Endothelial cell (in vitro differentiated cells): ENCODE data around the gene MXD4. TPM values are rescaled to one million over a fixed set of nuclear protein-coding genes. Genes with fewer than 3 reads are reported as not detected.

Experiments
- DNase-seq: peaks from one replicate; pipeline ENCODE4 v3.0.0; 2021; ENCODE audit warnings: low spot score
- H3K27ac Mint-ChIP-seq: one replicate; pipeline ENCODE4 v1.8.0; 2021; ENCODE audit warnings: mixed read lengths, inconsistent platforms; ENCODE audit not compliant: unreplicated experiment
- H3K27me3 Mint-ChIP-seq: one replicate; pipeline ENCODE4 v1.8.0; 2021; ENCODE audit warnings: mild to moderate bottlenecking, moderate library complexity, mixed read lengths, inconsistent platforms; ENCODE audit not compliant: unreplicated experiment
- H3K36me3 Mint-ChIP-seq: one replicate; pipeline ENCODE4 v1.8.0; 2021; ENCODE audit warnings: mild to moderate bottlenecking, low read depth, mixed read lengths, inconsistent platforms; ENCODE audit not compliant: unreplicated experiment
- H3K4me1 Mint-ChIP-seq: one replicate; pipeline ENCODE4 v1.8.0; 2021; ENCODE audit warnings: mild to moderate bottlenecking, mixed read lengths, inconsistent platforms; ENCODE audit not compliant: unreplicated experiment
- H3K4me3 Mint-ChIP-seq: one replicate; pipeline ENCODE4 v1.8.0; 2021; ENCODE audit warnings: mild to moderate bottlenecking, mixed read lengths, inconsistent platforms; ENCODE audit not compliant: unreplicated experiment
- H3K9me3 Mint-ChIP-seq: one replicate; pipeline ENCODE4 v1.8.0; 2021; ENCODE audit warnings: mixed read lengths, inconsistent platforms; ENCODE audit not compliant: unreplicated experiment
- CTCF ChIP-seq: fragments of 200-600 bp; sonication (generic); IDR thresholded peaks from one replicate; pipeline ENCODE4 v1.5.0; 2021; ENCODE audit warnings: antibody characterized with exemption; ENCODE audit not compliant: unreplicated experiment
- total RNA-seq: library from RNA; stranded (reverse); fragmentation: NEBNext Ultra II Directional; extraction: Animal tissue kit (Norgen Biotek cat#: 25700); gene quantifications from one replicate; pipeline ENCODE4 v1.2.1, GENCODE V29; 2021; ENCODE audit not compliant: unreplicated experiment

The MXD4 gene
- total RNA-seq, 1 donor from 2014 or later: 93.5 TPM

GRCh38 chr4:2273221-2273620 lies 11.3 kb upstream of the MXD4 start:
- no peak overlapping the region for H3K27ac Mint-ChIP-seq

GRCh38 chr4:2272828-2273120 lies 10.9 kb upstream of the MXD4 start:
- Mint-ChIP-seq H3K27ac (no peak overlapping the region), H3K27me3 (peaks cover 14% of the 10 kb centered on the region), H3K9me3 (no peaks in the 10 kb centered on the region), H3K4me3 (no peak overlapping the region), H3K4me1 (no peaks in the 10 kb centered on the region), H3K36me3 (peaks cover 4% of the 10 kb centered on the region)
- no peak for TF ChIP-seq CTCF
- no peak for DNase-seq

More at GRCh38 chr4:2273221-2273620, 11.3 kb upstream of the MXD4 start:
- no peaks in the 10 kb centered on the region for H3K4me1 Mint-ChIP-seq
- DNase-seq: no peak
- no peaks in the 10 kb centered on the region for H3K9me3 Mint-ChIP-seq
- peaks cover 14% of the 10 kb centered on the region for H3K27me3 Mint-ChIP-seq
- peaks cover 4% of the 10 kb centered on the region for H3K36me3 Mint-ChIP-seq
- no peak overlapping the region for H3K4me3 Mint-ChIP-seq
- no peak for TF ChIP-seq CTCF

GRCh38 chr4:2272026-2272827 lies 10.3 kb upstream of the MXD4 start:
- no peak for DNase-seq
- no peak overlapping the region for H3K4me3 Mint-ChIP-seq
- no peaks in the 10 kb centered on the region for H3K9me3 Mint-ChIP-seq
- no peak overlapping the region for H3K27ac Mint-ChIP-seq
- H3K27me3 Mint-ChIP-seq: peaks cover 14% of the 10 kb centered on the region
- H3K36me3 Mint-ChIP-seq: peaks cover 4% of the 10 kb centered on the region
- TF ChIP-seq CTCF: no peak
- no peaks in the 10 kb centered on the region for H3K4me1 Mint-ChIP-seq

GRCh38 chr4:2271279-2272025 lies 9.5 kb upstream of the MXD4 start:
- no peaks in the 10 kb centered on the region for H3K4me1 Mint-ChIP-seq
- H3K9me3 Mint-ChIP-seq: no peaks in the 10 kb centered on the region
- no peak for TF ChIP-seq CTCF
- no peak overlapping the region for H3K27ac Mint-ChIP-seq
- H3K36me3 Mint-ChIP-seq: peaks cover 4% of the 10 kb centered on the region
- peaks cover 14% of the 10 kb centered on the region for H3K27me3 Mint-ChIP-seq
- H3K4me3 Mint-ChIP-seq: no peak overlapping the region
- DNase-seq: no peak
